Activated naive CD4-positive, alpha-beta T cell treated with anti-CD3 and anti-CD28 coated beads, Interleukin-2, amount 10 ng/mL, durations not matched to agents 7 days and 5 days (primary cell): ENCODE measurements around the gene SIPA1L3.
"Not testable (repeated sequence)": the region's sequence is repeated elsewhere in the genome, so short reads cannot be mapped to it uniquely, and the experiment has no call there.

Experiments
- CTCF ChIA-PET: fragments of 350-600 bp; sonication (Branson Sonifier 250); formaldehyde crosslinking; loops from one replicate; lab custom pipeline; 2021; ENCODE audit warnings: antibody characterized with exemption; lab: Charles Lee
- DNase-seq: peaks from one replicate; pipeline ENCODE4 v3.0.0-alpha.2; 2020
- H3K27ac Mint-ChIP-seq: one replicate; pipeline ENCODE4 v1.8.0; 2021; ENCODE audit warnings: mild to moderate bottlenecking, moderate library complexity, mixed read lengths
- H3K27me3 Mint-ChIP-seq: one replicate; pipeline ENCODE4 v1.8.0; 2021; ENCODE audit warnings: mild to moderate bottlenecking, mixed read lengths
- H3K36me3 Mint-ChIP-seq: one replicate; pipeline ENCODE4 v1.8.0; 2021; ENCODE audit warnings: mixed read lengths
- H3K4me1 Mint-ChIP-seq: one replicate; pipeline ENCODE4 v1.8.0; 2021; ENCODE audit warnings: mixed read lengths
- H3K4me3 Mint-ChIP-seq: one replicate; pipeline ENCODE4 v1.8.0; 2021; ENCODE audit warnings: mild to moderate bottlenecking, moderate library complexity, mixed read lengths
- H3K9me3 Mint-ChIP-seq: one replicate; pipeline ENCODE4 v1.8.0; 2021; ENCODE audit warnings: mixed read lengths

The SIPA1L3 gene

GRCh38 chr19:38221919-38222830, 315.2 kb downstream of the SIPA1L3 start:
- H3K36me3 Mint-ChIP-seq, result peaks cover 2% of the 10 kb centered on the region
- H3K27ac Mint-ChIP-seq, result no peak overlapping the region
- no peaks in the 10 kb centered on the region for H3K9me3 Mint-ChIP-seq
- no peak for DNase-seq
- peaks cover 16% of the 10 kb centered on the region for H3K4me1 Mint-ChIP-seq
- peaks cover 94% of the 10 kb centered on the region for H3K27me3 Mint-ChIP-seq
- CTCF ChIA-PET, result interaction anchor here (3.1 kb wide), 1 partner anchor 319 kb away, joined by 8 read pairs; no protein-coding TSS in a partner anchor
- H3K4me3 Mint-ChIP-seq, result no peak overlapping the region

GRCh38 chr19:38223119-38223523, 316.1 kb downstream of the SIPA1L3 start:
- DNase-seq, result no peak
- Mint-ChIP-seq H3K27me3 (peaks cover 95% of the 10 kb centered on the region), H3K4me1 (peaks cover 25% of the 10 kb centered on the region), H3K9me3 (no peaks in the 10 kb centered on the region), H3K27ac (no peak overlapping the region), H3K4me3 (peak overlapping the region; percentile 11), H3K36me3 (peaks cover 2% of the 10 kb centered on the region)
- CTCF ChIA-PET, result no interaction called here

- peaks cover 96% of the 10 kb centered on the region for H3K27me3 Mint-ChIP-seq
- CTCF ChIA-PET, result no interaction called here
Observed at GRCh38 chr19:38223617-38224013, 316.6 kb downstream of the SIPA1L3 start.

DNA sequence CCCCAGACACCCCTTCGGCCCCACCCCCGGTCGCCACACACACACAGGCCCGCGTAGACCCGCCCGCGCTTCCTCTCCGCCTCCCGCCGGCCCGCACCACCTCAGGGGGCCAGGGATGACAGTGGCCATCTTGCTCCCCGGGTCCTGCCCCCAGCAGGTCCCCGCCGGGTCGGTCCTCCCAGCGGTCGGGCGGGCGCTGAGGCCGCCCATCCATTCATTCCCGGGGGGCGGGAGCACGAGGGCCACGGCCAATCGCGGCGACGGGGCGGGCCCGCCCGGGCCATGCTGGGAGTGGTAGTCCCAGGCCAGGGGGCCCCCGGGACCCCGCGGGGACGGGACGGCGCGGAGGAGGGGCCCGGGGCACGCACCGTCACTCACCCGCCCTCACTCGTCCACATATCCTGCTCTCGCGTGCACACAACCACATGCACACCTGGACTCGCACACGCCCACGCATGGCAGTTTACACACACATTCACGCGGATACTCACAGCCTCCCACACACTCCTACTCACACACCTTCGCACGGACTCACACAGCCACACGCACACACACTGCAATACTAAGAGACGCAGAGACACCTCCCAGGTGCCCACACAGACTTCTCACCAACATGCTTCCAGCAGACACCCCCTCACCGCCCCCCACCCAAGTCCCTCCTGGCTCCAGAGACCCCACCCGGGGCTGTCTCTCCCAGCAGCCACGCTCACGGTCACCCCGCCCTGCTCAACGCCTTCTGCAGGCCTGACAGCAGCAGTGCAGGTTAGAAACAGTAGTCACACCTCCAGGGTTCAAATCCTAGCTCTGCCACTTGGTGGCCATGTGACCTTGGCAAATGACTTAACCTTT, 317.2 kb downstream of the SIPA1L3 start, which contains the start of gene DPF1:
DPF1 (minus strand) TSS at position 209 of the 849 bp plus-strand sequence; CDS start at position 129, 80 bp downstream.
- Mint-ChIP-seq H3K27me3 (peaks cover 96% of the 10 kb centered on the region), H3K4me3 (peak within 1 kb of the TSS; percentile 71)

More at GRCh38 chr19:38223617-38224013, 316.6 kb downstream of the SIPA1L3 start:
- H3K36me3 Mint-ChIP-seq, result peaks cover 2% of the 10 kb centered on the region
- H3K4me3 Mint-ChIP-seq, result peak overlapping the region; percentile 11
- H3K27ac Mint-ChIP-seq, result no peak overlapping the region
- no peaks in the 10 kb centered on the region for H3K9me3 Mint-ChIP-seq
- no peak for DNase-seq
- H3K4me1 Mint-ChIP-seq, result peaks cover 26% of the 10 kb centered on the region

DNA sequence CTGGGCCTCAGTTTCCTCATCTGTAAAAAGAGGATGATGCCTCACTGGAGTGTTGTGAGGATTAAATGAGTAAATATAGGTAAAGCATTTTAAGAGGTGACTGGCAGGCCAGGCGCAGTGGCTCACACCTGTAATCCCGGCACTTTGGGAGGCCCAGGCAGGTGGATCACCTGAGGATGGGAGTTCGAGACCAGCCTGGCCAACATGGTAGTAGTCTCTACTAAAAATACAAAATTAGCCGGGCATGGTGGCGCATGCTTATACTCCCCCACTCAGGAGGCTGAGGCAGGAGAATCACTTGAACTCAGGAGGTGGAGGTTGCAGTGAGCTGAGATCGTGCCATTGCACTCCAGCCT, 317.8 kb downstream of the SIPA1L3 start:
- H3K9me3 Mint-ChIP-seq, H3K27ac Mint-ChIP-seq, DNase-seq, H3K36me3 Mint-ChIP-seq: not testable (repeated sequence)
- Mint-ChIP-seq H3K27me3 (peaks cover 94% of the 10 kb centered on the region), H3K4me3 (peak overlapping the region; percentile 71), H3K4me1 (peaks cover 31% of the 10 kb centered on the region)
- CTCF ChIA-PET, result interaction anchor here (0.6 to 1.9 kb wide), 7 partner anchors 9 to 409 kb away, joined by 4 to 24 read pairs (median 5); partner anchors contain the start of genes PSMD8, SIPA1L3 and WDR87

More for the DNA sequence above, 317.2 kb downstream of the SIPA1L3 start, which contains the start of gene DPF1:
- CTCF ChIA-PET, result interaction anchor here (0.6 to 1.9 kb wide), 6 partner anchors 10 to 409 kb away, joined by 4 to 24 read pairs (median 6); partner anchors contain the start of genes SIPA1L3 and WDR87
- Mint-ChIP-seq H3K9me3 (no peaks in the 10 kb centered on the region), H3K27ac (peak within 1 kb of the TSS; percentile 3), H3K36me3 (peaks cover 2% of the 10 kb centered on the region), H3K4me1 (peaks cover 30% of the 10 kb centered on the region)
- DNase-seq, result peak; percentile 68

- Mint-ChIP-seq H3K27ac (no peak overlapping the region), H3K4me3 (no peak overlapping the region), H3K27me3 (peaks cover 96% of the 10 kb centered on the region), H3K4me1 (peaks cover 33% of the 10 kb centered on the region), H3K9me3 (no peaks in the 10 kb centered on the region), H3K36me3 (peaks cover 2% of the 10 kb centered on the region)
- CTCF ChIA-PET, result interaction anchor here (0.7 to 1.5 kb wide), 3 partner anchors 85 to 325 kb away, joined by 3 to 7 read pairs (median 4); no protein-coding TSS in a partner anchor
- no peak for DNase-seq
Observed at GRCh38 chr19:38227287-38228004, 320.4 kb downstream of the SIPA1L3 start.

- DNase-seq, result no peak
- H3K27me3 Mint-ChIP-seq, result peaks cover 93% of the 10 kb centered on the region
- H3K36me3 Mint-ChIP-seq, result peaks cover 2% of the 10 kb centered on the region
- H3K4me3 Mint-ChIP-seq, result no peak overlapping the region
- CTCF ChIA-PET, result interaction anchor here (1.5 kb wide), 1 partner anchor 325 kb away, joined by 7 read pairs; no protein-coding TSS in a partner anchor
- no peaks in the 10 kb centered on the region for H3K9me3 Mint-ChIP-seq
- H3K4me1 Mint-ChIP-seq, result peaks cover 31% of the 10 kb centered on the region
- no peak overlapping the region for H3K27ac Mint-ChIP-seq
Observed at GRCh38 chr19:38228005-38228377, 321.0 kb downstream of the SIPA1L3 start.

DNA sequence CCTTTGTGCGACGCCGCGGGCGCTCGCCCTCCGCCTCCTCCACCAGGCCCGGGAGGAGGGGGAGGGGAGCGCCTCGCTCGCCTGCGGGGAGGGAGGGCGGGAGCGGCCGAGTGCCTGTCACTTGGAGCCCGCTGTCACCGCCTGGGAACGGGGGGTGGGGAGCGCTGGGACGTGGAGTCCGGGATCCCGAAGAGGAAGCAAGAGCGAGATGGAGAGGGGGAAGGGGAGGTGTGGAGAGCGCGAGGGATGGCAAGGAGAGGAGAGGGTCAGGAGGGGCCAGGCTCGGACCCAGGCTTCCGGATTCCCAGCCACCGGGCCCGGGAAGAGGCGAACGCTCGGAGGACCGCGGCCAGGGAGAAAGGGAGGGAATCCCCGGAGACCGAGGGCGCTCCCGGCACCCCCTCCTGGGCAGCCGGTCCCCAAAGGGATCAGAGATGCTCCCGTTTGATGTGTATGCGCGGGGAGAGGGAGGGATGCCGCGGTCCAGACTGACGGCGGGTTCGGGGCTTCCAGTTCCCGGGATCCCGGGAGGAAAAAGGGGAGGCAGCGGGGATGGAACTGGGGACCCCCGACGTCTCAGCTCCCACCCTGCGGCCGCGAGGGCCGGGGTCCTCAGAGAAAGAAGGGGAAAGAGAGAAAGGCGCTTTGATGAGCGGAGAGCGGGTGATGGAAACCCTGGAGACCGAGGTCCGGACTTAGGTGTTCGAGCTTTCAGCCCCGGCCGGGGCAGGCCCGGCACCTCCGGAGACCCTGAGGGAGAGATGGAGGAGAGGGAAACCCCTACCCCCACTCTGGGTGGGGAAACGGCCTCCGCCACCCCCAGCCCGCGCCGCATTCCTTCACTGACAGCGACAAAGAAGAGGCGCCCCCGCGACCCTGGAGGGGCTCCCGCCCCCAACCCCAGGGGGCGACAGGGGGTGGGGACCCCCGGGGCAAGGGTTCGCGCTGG, 321.8 kb downstream of the SIPA1L3 start:
- Mint-ChIP-seq H3K36me3 (peaks cover 2% of the 10 kb centered on the region), H3K9me3 (no peaks in the 10 kb centered on the region), H3K27me3 (peaks cover 90% of the 10 kb centered on the region), H3K27ac (no peak overlapping the region), H3K4me3 (peak overlapping the region; percentile 54), H3K4me1 (peaks cover 23% of the 10 kb centered on the region)
- CTCF ChIA-PET, result interaction anchor here (0.9 kb wide), 1 partner anchor 107 kb away, joined by 3 read pairs; the partner anchor contains the start of gene CATSPERG
- DNase-seq, result no peak

DNA sequence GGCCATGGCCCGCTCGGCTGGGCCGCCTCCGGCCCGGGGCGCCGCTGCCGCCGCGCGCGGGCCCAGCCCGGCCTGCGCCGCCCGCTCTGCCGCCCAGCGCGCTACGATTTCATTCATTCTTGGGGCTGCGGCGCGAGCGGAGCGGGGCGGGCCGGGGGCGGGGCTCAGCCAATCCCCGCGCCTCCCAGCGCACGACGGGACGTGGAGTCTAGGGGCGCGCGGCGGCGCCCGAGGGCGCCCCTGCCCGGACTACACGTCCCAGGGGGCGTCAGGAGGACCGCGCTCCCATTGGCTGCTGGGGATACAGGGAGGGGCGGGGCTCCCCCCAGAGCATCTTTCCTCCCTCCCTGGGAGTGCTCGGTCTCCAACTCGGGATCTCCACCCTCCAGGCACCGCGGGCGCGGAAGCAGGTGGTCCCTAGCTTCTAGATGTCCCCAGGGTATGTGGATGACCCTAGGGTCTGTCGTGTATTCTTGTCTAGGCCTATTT, 322.6 kb downstream of the SIPA1L3 start:
- Mint-ChIP-seq H3K27me3 (peaks cover 83% of the 10 kb centered on the region), H3K4me3 (no peak overlapping the region), H3K36me3 (no peaks in the 10 kb centered on the region), H3K9me3 (no peaks in the 10 kb centered on the region), H3K27ac (no peak overlapping the region), H3K4me1 (peaks cover 19% of the 10 kb centered on the region)
- DNase-seq, result peak; percentile 79
- CTCF ChIA-PET, result no interaction called here

DNA sequence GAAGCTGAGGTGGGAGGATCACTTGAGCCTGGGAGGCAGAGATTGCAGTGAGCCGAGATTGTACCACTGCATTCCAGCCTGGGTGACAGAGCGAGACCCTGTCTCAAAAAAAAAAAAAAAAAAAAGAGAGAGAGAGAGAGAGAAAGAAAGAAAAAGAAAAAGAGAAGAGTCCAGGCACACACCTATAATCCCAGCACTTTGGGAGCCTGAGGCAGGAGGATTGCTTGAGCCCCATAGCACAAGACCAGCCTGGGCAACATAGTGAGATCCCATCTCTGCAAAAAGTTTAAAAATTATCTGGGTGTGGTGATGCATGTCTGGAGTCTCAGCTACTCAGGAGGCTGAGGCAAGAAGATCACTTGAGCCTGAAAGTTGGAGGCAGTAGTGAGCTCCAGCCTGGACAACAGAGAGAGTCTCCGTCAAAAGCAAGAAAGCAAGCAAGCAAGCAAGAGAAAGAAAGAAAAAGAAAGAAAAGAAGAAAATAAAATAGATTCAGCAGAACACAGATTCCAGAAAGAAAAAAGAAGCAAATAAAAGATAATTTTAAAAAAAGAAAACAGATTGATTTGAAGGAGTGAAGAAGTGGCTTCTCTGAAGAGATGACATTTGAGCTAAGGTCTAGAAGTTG, 323.6 kb downstream of the SIPA1L3 start:
- DNase-seq, H3K4me3 Mint-ChIP-seq, H3K36me3 Mint-ChIP-seq, H3K9me3 Mint-ChIP-seq, H3K27ac Mint-ChIP-seq: not testable (repeated sequence)
- H3K4me1 Mint-ChIP-seq, result peaks cover 17% of the 10 kb centered on the region
- peaks cover 78% of the 10 kb centered on the region for H3K27me3 Mint-ChIP-seq
- CTCF ChIA-PET, result interaction anchor here (0.7 to 1.2 kb wide), 2 partner anchors 18 to 153 kb away, joined by 3 read pairs; no protein-coding TSS in a partner anchor

DNA sequence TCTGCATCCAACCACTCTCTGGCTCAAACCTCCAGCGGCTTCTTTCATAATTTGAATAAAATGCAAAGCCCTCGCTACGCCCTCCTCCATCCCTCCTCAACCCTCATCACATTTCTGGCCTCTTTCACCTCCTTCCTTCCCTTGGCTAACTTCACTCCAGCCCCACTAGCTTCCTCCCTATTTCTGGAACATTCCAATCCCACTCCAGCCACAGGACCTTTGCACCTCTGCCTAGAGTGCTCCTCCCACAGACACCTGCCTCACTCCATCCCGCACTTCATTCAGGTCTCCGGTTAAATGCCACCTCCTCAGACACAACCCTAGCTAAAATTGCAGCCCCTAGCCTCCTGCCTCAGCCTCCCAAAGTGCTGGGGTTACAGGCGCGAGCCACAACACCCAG, 324.9 kb downstream of the SIPA1L3 start:
- H3K27ac Mint-ChIP-seq, result no peak overlapping the region
- no peak for DNase-seq
- no peaks in the 10 kb centered on the region for H3K9me3 Mint-ChIP-seq
- peaks cover 77% of the 10 kb centered on the region for H3K27me3 Mint-ChIP-seq
- H3K4me3 Mint-ChIP-seq, result no peak overlapping the region
- peaks cover 17% of the 10 kb centered on the region for H3K4me1 Mint-ChIP-seq
- CTCF ChIA-PET, result interaction anchor here (1.4 kb wide), 1 partner anchor 12 kb away, joined by 3 read pairs; no protein-coding TSS in a partner anchor
- H3K36me3 Mint-ChIP-seq, result no peaks in the 10 kb centered on the region
